GM19372 (cell line): ENCODE results near the gene NDRG4.

ENCODE experiments used
- ATAC-seq: cut with Tn5 transposase; IDR thresholded peaks from one replicate; pipeline ENCODE4 v1.9.1; 2021; ENCODE audit warnings: mild to moderate bottlenecking, low read depth, moderate library complexity; ENCODE audit not compliant: unreplicated experiment

The NDRG4 gene

DNA sequence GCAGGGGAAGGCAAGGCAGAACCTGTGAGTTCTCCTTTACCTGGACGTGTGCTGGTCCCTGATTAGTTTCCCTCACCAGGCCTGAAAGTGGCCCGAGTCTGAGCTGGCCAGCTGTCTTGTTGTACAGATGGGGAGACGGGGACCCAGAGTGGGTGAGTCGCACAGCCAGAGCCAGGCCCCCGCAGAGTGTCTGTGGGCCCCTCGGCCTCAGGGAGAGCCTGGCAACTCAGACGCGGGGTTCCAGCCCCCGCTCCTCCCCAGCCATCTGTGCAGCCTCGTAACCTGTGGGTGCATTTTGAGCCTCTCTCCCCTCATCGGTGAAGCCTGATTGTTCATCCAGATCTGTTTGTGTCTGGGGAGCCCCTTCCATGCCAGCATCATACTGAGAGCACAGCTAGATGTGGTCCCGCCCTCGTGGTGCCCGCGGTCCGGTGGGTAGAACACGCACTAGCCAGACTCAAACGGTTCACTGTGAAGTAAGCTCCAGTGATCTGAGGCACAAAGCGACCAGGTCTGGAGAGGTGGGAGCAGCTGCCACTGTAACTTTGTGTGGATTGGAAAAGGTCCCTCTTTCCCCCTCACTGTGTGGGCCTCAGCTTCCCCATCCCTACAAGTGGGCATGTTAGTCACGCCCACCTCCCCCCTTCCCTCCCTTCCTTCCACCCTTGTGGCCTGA, 6.0 kb upstream of the NDRG4 start:
- no peak for ATAC-seq

DNA sequence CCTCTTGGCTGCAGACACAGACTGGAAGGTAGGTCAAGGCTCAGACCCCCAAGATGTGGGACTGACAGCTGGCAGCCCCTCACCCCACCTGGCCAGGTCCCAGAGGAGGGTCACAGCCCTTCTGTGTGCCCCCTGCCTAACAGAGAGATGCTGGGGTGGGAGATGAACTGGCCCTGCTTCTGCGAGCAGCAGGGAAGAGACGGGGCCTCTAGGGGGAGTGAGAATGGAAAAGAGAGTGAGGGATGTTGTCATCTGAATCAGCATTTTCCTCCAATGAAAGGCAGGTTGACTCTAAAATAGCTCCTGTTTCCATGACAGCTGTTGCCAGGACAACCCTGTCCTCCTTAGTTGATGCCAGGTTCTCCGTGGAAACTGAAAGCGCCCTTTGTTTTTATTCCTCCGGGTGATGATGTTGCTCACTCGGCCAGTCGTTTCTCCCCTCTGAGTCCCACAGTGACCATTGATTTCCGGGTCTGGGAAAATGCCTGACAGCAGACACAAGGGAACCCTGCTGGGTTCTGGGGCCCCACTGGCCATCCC, 4.9 kb upstream of the NDRG4 start:
- no peak for ATAC-seq

DNA sequence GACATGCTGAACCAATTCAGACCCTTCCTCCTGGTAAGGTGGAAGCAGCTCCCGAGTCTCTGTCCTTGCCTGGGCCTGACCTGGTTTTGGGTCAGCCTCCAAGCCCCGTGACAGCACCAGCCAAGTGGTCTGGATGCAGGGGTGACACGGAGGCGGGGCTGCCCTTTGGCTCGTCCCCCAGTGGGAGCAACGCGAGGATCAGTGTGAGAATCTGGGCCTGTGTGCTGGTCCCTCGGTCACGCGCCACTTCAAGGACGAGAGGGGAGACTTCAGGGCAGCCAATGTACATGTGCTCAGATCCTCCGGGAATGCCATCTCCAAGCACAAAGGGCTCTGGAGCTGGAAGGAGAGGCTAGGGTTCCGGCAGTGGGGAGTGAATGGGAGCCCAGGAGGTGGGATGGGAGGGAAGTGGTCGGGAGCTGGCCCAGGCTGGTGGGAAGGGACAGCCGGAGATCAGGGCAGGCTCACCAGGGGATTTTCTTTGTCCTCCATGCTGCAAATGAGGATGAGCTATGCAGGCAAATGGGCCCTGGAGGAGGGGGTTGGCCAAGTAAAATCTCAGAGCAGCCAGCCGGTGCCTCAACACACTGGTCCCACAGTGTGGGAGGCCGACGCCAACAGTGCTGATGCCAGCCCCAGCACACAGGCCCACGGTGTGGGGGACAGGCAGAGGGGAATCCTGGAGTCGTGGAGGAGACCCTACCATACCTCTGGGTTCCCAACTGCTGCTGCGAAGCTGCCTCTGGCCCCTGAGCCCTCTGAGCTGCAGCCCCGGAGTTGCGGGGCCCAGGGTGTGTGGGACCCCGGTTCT, 4.2 kb upstream of the NDRG4 start:
- ATAC-seq: no peak

DNA sequence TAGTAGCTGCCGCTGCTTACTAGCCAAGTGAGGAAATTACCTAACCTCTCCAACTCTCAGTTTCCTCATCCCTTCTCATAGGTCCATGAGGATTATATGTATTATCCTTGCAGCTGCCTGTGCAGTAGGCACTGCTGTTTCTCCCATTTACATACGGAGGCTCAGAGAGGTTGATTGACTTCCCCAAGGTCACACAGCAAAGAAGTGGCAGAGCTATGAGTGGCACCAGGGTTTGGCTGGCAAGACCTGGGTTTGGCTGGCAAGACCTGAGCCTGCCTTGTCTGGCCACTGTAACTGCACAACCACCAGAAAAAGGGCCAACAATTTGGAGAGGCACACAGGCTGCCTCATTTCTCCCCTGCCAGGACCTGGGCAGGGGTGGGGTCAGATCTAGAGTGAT, 2.5 kb upstream of the NDRG4 start:
- no peak for ATAC-seq

DNA sequence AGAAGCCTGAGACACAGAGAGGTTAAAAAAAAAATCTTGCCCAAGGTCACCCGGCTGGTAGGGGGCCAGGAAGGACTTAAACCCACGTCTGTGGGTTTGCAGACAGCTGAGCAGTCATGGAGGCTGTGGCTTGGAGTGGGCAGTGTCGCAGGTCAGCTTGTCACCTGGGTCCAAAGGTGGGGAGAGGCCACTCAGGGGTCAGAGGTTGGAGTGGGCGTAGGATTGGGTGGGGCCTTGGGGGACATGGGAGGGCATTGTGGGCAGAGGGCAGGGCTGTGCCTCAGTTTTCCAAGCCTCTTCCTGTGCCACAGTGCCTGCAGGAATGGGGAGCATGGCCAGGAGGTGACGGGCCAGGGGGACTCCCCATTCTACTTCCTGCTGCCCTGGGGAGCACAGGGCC, 2.0 kb upstream of the NDRG4 start:
- ATAC-seq: no peak

DNA sequence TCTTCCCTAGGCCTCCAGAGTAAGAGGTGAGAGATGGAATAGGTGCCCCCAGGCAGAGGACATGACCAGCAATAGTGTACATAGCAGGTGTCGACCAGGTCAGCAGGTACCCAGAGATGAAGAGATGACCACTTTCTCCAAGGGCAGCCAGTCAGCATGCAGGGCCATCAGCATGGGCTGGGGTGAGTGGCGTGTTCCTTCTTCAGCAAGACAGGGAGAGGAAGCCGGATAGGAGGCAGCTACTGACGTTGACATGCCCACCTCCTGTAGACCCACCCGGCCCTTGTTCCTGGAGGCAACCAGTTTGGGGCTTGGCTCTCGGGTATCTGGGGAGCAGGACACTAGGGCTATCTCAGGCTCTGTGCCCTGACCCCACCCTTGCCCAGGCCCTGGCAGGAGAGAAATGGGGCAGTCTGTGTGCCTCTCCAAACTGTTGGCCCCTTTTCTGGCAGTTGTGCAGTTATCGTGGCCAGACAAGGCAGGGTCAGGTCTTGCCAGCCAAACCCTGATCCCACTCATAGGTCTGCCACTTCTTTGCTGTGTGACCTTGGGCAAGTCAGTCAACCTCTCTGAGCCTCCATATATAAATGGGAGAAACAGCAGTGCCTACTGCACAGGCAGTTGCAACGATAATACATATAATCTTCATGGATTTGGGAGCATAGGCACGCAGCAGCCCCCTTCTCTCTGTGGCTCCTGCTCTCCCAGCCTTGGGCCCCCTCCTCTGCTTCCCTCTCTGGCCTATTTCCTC, 1.4 kb upstream of the NDRG4 start:
- no peak for ATAC-seq

DNA sequence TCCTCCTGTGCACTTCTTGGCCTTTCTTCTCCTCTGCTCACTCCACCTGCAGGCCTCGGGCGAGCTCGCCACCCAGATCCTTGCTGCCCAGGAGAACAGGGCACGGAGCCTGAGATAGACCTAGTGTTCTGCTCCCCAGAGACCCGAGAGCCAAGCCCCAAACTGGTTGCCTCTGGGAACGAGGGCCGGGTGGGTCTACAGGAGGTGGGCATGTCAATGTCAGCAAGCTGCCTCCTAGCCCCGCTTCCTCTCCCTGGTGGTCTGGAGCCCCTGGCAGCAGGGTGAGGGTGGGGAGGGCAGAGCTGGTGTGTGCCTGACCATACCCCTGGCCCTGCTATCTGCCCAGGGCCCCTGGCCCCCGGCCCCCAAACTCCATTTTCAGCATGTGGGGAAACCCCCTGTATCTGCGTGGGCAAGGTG, 841 bp upstream of the NDRG4 start:
- no peak for ATAC-seq

DNA sequence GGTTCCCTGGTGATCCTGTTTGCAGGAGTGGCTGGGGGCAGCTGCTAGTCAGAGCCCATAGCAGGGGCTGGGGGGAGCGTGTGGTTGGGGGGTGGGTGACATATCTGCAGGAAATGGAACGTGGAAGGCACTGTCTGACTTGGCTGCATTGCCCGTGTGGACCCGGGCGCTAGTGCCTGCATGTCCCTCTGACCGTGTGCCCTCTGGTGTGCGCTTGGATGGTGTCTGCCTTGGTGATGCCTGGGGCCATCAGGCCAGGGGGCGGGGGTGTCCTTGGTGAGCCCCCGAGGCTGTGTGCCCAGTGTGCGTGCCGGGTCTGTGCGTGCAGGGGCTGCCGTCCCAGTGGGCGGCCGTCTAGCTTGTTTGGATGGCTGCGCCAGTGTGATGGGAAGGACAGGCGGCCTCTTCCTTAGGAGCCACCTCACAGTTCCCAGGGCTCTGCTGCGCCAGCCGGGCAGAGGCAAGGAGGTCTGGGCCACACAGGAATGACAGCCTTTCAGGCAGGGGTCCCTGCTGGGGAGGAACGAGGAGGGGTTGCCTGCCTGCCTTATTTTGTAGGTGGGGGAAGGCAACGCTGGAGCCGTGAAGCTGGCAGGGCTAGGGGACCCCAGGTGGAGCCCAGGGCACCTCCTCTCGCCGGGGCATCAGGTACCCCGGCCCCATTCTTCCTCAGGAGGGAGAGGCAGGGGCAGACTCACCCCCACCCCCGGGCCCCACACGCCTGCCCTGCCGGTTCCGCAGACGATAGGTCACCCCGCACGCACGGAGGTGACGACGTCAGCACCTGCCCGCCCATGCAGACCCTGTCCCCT, 693 bp downstream of the NDRG4 start:
- no peak for ATAC-seq

DNA sequence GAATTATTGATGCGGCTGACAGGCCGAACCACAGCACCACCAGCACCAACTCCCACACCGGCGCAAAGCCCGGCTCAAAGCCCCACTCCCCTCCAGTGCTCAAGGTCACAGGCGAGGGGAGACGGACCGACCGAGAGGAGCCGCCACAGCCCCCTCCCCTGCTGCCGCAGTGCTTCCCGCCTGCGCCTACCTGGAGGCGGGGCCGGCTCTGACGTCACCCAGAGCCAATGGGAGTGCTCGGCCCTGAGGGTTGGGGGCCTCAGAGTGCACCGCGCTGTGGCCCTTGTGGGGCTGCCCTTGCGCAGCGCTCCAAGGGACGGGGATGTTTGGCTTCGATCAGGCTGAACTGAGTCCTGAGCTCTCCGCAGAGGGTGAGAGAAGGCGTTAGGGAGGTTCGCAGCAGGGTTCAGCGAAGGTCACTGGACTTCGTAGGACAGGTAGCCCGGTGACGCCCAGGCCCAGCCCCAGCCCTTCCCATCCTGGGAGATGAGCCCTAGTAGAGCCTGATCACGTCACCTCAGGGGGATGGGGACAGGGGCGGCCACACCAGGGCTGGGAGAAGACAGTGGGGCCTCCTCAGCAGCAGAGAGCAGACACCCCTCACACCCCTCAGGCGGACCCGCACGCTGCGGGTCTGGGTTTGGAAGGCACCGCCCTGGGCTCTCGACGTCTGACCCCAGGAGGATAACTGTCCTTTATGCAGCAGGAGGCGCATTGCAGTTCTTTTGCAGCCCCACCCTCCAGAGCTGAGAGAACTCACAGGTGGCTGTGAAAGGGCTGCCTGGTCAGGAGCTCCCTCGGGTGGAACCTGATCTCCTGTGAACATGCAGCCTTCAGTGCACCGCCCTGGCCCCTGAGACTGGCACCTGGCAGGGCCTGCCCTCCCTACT, 1.5 kb downstream of the NDRG4 start:
- no peak for ATAC-seq

DNA sequence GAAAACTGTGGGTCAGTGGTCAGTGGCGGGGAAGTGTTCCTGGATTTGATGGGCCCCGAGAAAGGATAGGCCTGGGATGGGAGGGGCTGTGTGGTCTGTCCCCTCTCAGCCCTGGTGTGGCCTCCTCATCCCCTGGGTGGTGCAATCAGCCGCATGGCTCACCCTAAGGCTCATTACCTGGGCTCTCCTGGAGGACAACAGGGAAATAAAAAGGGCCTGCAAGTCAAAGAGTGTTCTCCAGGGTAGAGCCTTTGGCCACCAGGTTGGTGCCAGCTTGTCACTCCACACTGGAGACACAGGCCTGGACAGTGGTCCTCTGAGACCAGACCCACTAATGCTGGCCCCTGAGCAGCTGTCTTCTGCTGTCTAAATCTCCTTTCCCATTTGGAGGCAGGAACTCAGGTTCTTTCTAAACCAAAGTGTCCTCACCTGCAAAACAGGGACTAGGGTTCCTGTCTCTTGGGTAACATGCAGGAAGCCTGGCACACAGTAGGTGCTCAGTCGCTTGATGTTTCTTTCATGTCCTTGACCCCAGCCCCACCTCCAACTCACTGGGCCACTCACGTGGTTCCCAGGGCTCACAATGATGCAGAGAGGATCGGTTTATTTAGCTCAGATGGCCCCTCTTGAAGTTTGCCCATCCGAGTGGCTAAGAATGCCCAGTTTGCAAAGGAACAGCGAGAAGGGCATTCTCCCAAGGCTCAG, 2.4 kb downstream of the NDRG4 start:
- ATAC-seq: no peak

DNA sequence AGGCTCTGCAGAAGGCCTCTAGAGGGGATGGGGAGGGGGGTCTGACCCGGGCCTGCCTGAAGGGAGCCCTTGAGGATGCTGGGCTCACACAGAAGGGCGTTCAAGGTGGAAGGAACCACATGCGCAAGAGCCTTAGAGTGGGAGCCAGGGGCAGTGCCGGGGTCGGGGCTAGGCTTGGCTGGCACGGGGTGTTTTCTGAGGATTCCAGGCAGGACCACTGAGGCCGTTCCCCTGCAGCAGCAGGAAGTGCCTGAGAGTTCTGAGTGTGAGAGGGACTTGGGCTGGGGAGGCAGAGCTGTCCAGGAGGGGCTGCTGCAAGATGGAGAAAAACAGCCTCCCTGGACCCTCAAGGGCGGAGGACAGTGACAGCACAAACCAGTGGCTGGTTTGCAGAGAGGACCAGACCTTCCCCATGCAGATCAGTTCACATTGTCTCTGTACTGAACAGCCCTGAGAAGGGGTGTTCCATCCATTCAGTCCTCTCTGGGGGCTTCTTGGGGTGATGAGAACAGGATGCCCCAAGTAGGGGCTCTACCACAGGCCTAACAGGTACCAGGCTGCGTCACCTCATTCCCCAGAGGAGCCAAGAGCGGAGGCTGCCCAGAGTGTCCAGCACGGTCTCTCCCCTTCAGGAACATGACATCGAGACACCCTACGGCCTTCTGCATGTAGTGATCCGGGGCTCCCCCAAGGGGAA, 3.4 kb downstream of the NDRG4 start:
- no peak for ATAC-seq

DNA sequence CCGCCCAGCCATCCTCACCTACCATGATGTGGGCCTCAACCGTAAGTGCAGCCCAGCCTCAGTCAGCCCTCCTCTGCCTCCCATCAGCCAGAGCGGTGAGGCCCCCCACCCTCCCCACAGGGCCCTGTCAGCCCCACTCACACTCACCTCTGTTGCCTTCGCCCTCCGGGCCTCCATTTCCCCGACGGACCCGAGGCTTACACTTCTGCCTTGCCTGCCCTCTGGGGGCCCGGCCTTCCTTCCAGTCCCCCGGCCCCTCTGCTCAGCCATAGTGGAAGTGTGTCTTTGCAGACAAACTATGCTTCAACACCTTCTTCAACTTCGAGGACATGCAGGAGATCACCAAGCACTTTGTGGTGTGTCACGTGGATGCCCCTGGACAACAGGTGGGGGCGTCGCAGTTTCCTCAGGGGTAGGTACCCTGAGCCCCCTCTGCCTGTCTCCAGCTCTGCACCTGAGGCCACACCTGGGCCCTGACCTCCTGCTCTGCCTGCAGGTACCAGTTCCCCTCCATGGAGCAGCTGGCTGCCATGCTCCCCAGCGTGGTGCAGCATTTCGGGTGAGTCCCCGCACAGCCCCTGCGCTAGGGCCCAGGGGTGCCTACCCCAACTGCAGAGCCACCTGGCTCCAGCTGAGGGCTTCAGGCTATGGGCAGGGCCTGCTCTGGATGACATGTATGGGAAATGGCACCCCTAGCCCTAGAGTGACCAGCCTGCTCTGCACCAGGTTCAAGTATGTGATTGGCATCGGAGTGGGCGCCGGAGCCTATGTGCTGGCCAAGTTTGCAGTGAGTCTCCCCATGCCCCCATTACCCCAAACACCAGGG, 4.1 kb downstream of the NDRG4 start:
- ATAC-seq: no peak

DNA sequence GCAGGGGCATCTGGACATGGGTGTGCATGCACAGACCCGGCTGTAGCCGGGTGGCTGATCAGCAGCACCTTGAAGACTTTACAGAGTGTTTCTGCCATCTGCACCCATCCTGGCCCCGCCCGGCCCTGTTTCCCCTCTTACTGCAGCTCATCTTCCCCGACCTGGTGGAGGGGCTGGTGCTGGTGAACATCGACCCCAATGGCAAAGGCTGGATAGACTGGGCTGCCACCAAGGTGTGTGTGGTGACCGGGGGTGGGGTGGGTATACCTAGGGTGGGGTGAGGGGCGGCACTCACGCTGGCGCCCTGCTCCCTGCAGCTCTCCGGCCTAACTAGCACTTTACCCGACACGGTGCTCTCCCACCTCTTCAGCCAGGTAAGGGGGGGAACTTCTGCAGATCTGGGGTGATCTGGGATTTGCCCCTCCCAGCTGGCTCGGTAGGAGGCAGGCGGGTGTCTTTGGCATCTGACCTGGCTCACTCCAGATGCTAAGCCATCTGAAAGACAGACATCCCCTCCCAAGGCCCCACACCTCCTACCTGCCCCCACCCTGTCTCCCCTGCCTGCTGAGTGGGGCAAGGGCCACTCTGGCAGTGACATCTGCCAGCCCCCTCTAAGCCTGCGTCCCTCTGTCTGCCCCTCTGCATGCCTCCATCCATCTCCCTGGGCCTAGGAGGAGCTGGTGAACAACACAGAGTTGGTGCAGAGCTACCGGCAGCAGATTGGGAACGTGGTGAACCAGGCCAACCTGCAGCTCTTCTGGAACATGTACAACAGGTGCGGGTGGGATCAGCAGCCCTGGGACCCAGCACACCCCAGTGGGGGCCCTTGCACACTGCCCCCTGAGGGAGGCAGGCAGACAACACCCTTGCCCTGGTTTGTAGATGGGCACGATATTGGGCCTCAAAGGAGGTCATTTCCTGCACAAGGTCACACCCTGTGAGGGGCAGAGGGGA, 6.6 kb downstream of the NDRG4 start:
- no peak for ATAC-seq

DNA sequence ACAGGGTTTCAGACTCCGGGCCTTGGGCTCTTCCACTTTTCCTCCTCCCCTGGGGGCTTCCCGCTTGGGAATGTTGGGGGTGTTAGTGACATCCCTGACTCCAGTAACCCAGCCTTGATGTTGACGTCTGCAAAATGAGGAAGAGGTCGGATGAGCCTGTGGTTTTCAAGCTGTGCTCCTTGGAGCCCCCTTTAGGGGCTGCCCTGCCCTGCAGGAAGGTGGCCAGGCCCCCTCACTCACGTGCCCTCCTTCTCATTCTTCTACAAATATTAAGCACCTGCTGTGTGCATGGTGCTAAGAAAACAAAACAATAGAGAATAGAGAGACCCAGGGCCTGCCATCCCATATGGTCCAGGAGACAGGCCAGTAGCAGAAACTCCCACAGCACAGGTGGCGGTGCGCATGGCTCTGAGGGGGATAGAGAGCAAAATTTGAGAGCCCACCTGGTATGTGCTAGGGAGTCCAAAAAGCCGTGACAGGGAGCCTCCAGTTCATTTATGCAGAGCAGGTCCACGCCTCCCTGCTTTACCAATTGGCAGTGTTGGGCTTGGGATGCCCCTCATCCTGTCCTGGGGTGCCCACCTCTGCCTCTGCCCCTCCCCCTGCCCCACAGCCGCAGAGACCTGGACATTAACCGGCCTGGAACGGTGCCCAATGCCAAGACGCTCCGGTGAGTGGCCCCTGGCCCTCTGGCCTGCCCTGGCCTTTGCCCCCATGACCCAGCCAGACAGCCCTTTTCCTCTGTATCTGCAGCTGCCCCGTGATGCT, 7.4 kb downstream of the NDRG4 start:
- no peak for ATAC-seq

DNA sequence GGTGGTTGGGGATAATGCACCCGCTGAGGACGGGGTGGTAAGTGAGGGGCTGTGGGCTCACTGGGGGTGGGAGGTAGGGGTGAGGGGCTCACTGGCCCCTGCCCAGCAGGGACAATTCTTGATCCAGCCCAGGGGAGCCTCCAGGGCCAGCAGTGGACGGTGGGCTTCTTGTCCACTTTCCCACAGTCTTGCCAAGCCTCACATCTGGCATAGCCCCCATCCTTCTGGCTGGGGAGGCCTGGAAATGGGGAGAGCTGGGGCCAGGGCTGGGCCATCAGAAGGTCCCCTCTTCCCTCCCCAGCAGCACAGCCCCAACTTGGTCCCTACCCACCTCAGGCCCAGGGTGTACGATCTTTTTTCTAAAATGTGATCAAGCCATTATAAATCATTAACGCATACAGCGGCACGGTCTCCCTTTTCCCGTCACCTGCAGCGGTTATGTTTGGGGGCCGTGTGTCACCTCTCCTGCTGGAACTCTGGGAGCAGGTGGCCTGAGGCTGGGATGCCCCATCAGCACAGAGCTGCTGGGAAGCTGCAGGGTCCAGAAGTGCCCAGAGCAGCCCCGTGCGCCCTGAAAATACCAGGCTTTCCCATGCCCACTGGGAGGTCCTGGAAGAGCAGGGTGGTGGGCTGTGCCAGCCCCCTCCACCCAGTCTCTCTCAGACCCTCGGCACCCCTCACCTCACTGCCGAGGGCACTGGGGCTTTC, 8.2 kb downstream of the NDRG4 start:
- no peak for ATAC-seq
